ENCODE measurements around the gene B3GLCT. TPM values are rescaled to one million over a fixed set of nuclear protein-coding genes. Genes with fewer than 3 reads are reported as not detected.

The B3GLCT gene
- total RNA-seq, 2 donors from 2014 or later, result 10.1 to 11.5 TPM

- Histone ChIP-seq H3K9me3 (ENCODE audit: control insufficient read depth, low read length) (peaks cover 16% of the 10 kb centered on the region), H3K9ac (ENCODE audit: extremely low read depth, low read length, poor library complexity, severe bottlenecking) (no peak overlapping the region), H3K27me3 (ENCODE audit: control insufficient read depth, insufficient read depth, low read length, poor library complexity, severe bottlenecking) (no peaks in the 10 kb centered on the region), H3K4me3 (ENCODE audit: low read length) (no peak overlapping the region), H3K36me3 (ENCODE audit: control insufficient read depth, insufficient read depth, low read length) (peaks cover 4% of the 10 kb centered on the region), H3K4me1 (ENCODE audit: control insufficient read depth, insufficient read depth, low read length) (no peaks in the 10 kb centered on the region), H3K27ac (ENCODE audit: low read depth, low read length) (no peak overlapping the region)
- no peak for TF ChIP-seq CTCF (conservative IDR thresholded peaks at IDR 0.05)
- H3K4me3 Mint-ChIP-seq, result no peak overlapping the region
- WGBS, 2 experiments (ENCODE audit: insufficient coverage in 1 of 2, insufficient read length in 1 of 2), result 89 to 93% methylated on average over 1 to 2 of the region's 2 CpGs
- no peak overlapping the region for H3K27ac Mint-ChIP-seq
- no peak for DNase-seq
- H3K36me3 Mint-ChIP-seq (ENCODE audit: low read depth), result peaks cover 23% of the 10 kb centered on the region
- H3K4me1 Mint-ChIP-seq, result no peaks in the 10 kb centered on the region
- H3K27me3 Mint-ChIP-seq (ENCODE audit: insufficient read depth), result no peaks in the 10 kb centered on the region
- peaks cover 4% of the 10 kb centered on the region for H3K9me3 Mint-ChIP-seq
Measured at GRCh38 chr13:31261241-31261640, 61.5 kb downstream of the B3GLCT start.

- H3K27ac ChIP-seq (ENCODE audit: low read depth, low read length), result no peak overlapping the region
- H3K36me3 Mint-ChIP-seq (ENCODE audit: low read depth), result peaks cover 28% of the 10 kb centered on the region
- no peaks in the 10 kb centered on the region for H3K27me3 ChIP-seq (ENCODE audit: control insufficient read depth, insufficient read depth, low read length, poor library complexity, severe bottlenecking)
- DNase-seq, result no peak
- no peak overlapping the region for H3K9ac ChIP-seq (ENCODE audit: extremely low read depth, low read length, poor library complexity, severe bottlenecking)
- H3K36me3 ChIP-seq (ENCODE audit: control insufficient read depth, insufficient read depth, low read length), result peaks cover 4% of the 10 kb centered on the region
- WGBS, 2 experiments (ENCODE audit: insufficient coverage in 1 of 2, insufficient read length in 1 of 2), result 86 to 89% methylated on average over 1 of the region's 1 CpG
- no peak overlapping the region for H3K27ac Mint-ChIP-seq
- H3K4me3 Mint-ChIP-seq, result no peak overlapping the region
- H3K4me3 ChIP-seq (ENCODE audit: low read length), result no peak overlapping the region
- H3K4me1 ChIP-seq (ENCODE audit: control insufficient read depth, insufficient read depth, low read length), result no peaks in the 10 kb centered on the region
- H3K9me3 ChIP-seq (ENCODE audit: control insufficient read depth, low read length), result peaks cover 5% of the 10 kb centered on the region
- no peaks in the 10 kb centered on the region for H3K9me3 Mint-ChIP-seq
- no peak for TF ChIP-seq CTCF (conservative IDR thresholded peaks at IDR 0.05)
- H3K4me1 Mint-ChIP-seq, result peaks cover 2% of the 10 kb centered on the region
- no peaks in the 10 kb centered on the region for H3K27me3 Mint-ChIP-seq (ENCODE audit: insufficient read depth)
Measured at GRCh38 chr13:31263346-31263745, 63.6 kb downstream of the B3GLCT start.

GRCh38 chr13:31264151-31264550 lies 64.4 kb downstream of the B3GLCT start:
- no peak overlapping the region for H3K27ac ChIP-seq (ENCODE audit: low read depth, low read length)
- H3K27me3 Mint-ChIP-seq (ENCODE audit: insufficient read depth), result no peaks in the 10 kb centered on the region
- H3K27ac Mint-ChIP-seq, result no peak overlapping the region
- no peak for DNase-seq
- no peak overlapping the region for H3K4me3 Mint-ChIP-seq
- peaks cover 4% of the 10 kb centered on the region for H3K36me3 ChIP-seq (ENCODE audit: control insufficient read depth, insufficient read depth, low read length)
- H3K27me3 ChIP-seq (ENCODE audit: control insufficient read depth, insufficient read depth, low read length, poor library complexity, severe bottlenecking), result no peaks in the 10 kb centered on the region
- H3K9me3 ChIP-seq (ENCODE audit: control insufficient read depth, low read length), result peaks cover under 1% of the 10 kb centered on the region
- H3K4me1 ChIP-seq (ENCODE audit: control insufficient read depth, insufficient read depth, low read length), result no peaks in the 10 kb centered on the region
- peaks cover 8% of the 10 kb centered on the region for H3K4me1 Mint-ChIP-seq
- H3K4me3 ChIP-seq (ENCODE audit: low read length), result no peak overlapping the region
- TF ChIP-seq CTCF (conservative IDR thresholded peaks at IDR 0.05), result no peak
- H3K9ac ChIP-seq (ENCODE audit: extremely low read depth, low read length, poor library complexity, severe bottlenecking), result no peak overlapping the region
- WGBS, 2 experiments (ENCODE audit: insufficient coverage in 1 of 2, insufficient read length in 1 of 2), result 92 to 96% methylated on average over 4 of the region's 4 CpGs
- peaks cover 33% of the 10 kb centered on the region for H3K36me3 Mint-ChIP-seq (ENCODE audit: low read depth)
- H3K9me3 Mint-ChIP-seq, result peaks cover 1% of the 10 kb centered on the region
